SK-N-MC (cell line): ENCODE data around the gene SNAI3.

Source experiments
- EZH2 ChIP-seq: fragments of 200-600 bp; sonication (generic); IDR thresholded peaks from one replicate; pipeline ENCODE4 v1.6.1; 2017; ENCODE audit warnings: antibody characterized with exemption
- FOXP2 ChIP-seq: optimal IDR thresholded peaks from 2 replicates; pipeline ENCODE3; 2011; ENCODE audit warnings: mild to moderate bottlenecking, moderate library complexity; ENCODE audit not compliant: insufficient read depth; ENCODE audit errors: extremely low read length, control extremely low read depth
- POLR2AphosphoS5 ChIP-seq: IDR thresholded peaks from 2 replicates; pipeline ENCODE4 v1.6.1; 2012; ENCODE audit warnings: mild to moderate bottlenecking, low read depth, low read length, borderline replicate concordance

GRCh38 chr16:88638323-88639230 is 47.7 kb downstream of the SNAI3 start, which contains the start of gene IL17C:
- TF ChIP-seq POLR2AphosphoS5 (no peak), EZH2 (no peak), FOXP2 (no peak)
